Lower lobe of right lung (tissue), 2 donors: ENCODE data around the gene LARP1. TPM values are rescaled to one million over a fixed set of nuclear protein-coding genes. Genes with fewer than 3 reads are reported as not detected.
A peak's percentile ranks its signal among the peaks of the same experiment; 100 is the strongest.
"Not testable (repeated sequence)": the region's sequence is repeated elsewhere in the genome, so short reads cannot be mapped to it uniquely, and the experiment has no call there.

Experiments used
- ATAC-seq, 2 donors: fragments of 200-7000 bp; cut with Tn5 transposase; one replicate each; pipeline ENCODE4 v1.9.1; 2020 to 2022; ENCODE audit warnings: mild to moderate bottlenecking in 2 of 2, moderate library complexity in 2 of 2
- DNase-seq: peaks from one replicate; pipeline ENCODE4 v3.0.0-alpha.2; 2020
- H3K27ac ChIP-seq: fragments of 200-600 bp; one replicate; pipeline ENCODE4 v1.8.0; 2022
- H3K27me3 ChIP-seq: fragments of 200-600 bp; one replicate; pipeline ENCODE4 v1.8.0; 2022; ENCODE audit warnings: low read depth
- H3K36me3 ChIP-seq: fragments of 200-600 bp; one replicate; pipeline ENCODE4 v1.8.0; 2022; ENCODE audit warnings: mild to moderate bottlenecking
- H3K4me1 ChIP-seq: fragments of 200-600 bp; one replicate; pipeline ENCODE4 v1.8.0; 2022
- H3K4me3 ChIP-seq: fragments of 200-600 bp; one replicate; pipeline ENCODE4 v1.8.0; 2022; ENCODE audit warnings: mild to moderate bottlenecking
- H3K9me3 ChIP-seq: fragments of 200-600 bp; one replicate; pipeline ENCODE4 v1.8.0; 2022
- intact Hi-C: fragments of 100-400 bp; cut with DNase I; formaldehyde crosslinking; loops from one replicate; pipeline ENCODE4 v1.11.0; 2022
- total RNA-seq: library from RNA; stranded (reverse); fragmentation: NEBNext Ultra II Directional; extraction: Animal tissue kit (Norgen Biotek cat#: 25700); gene quantifications from one replicate; pipeline ENCODE4 v1.2.1, GENCODE V29; 2021
- TF ChIP-seq, protein P1 (sequence below): fragments of 200-600 bp; IDR thresholded peaks from one replicate; pipeline ENCODE4 v1.8.0; 2022; ENCODE audit warnings: antibody characterized with exemption, mild to moderate bottlenecking
- donor health status: DM: no; HTN: yes; CAD: no; lungs with severe emphysema.

The LARP1 gene
- total RNA-seq, 1 donor from 2014 or later = 143 TPM

- no peak for DNase-seq
- Histone ChIP-seq H3K4me3 (no peak overlapping the region), H3K27me3 (no peaks in the 10 kb centered on the region), H3K27ac (no peak overlapping the region), H3K36me3 (no peaks in the 10 kb centered on the region), H3K4me1 (no peaks in the 10 kb centered on the region), H3K9me3 (no peaks in the 10 kb centered on the region)
- TF ChIP-seq, protein P1, sequence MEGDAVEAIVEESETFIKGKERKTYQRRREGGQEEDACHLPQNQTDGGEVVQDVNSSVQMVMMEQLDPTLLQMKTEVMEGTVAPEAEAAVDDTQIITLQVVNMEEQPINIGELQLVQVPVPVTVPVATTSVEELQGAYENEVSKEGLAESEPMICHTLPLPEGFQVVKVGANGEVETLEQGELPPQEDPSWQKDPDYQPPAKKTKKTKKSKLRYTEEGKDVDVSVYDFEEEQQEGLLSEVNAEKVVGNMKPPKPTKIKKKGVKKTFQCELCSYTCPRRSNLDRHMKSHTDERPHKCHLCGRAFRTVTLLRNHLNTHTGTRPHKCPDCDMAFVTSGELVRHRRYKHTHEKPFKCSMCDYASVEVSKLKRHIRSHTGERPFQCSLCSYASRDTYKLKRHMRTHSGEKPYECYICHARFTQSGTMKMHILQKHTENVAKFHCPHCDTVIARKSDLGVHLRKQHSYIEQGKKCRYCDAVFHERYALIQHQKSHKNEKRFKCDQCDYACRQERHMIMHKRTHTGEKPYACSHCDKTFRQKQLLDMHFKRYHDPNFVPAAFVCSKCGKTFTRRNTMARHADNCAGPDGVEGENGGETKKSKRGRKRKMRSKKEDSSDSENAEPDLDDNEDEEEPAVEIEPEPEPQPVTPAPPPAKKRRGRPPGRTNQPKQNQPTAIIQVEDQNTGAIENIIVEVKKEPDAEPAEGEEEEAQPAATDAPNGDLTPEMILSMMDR = no peak
- no peak for ATAC-seq
- intact Hi-C loops = no loop called here
Observed at GRCh38 chr5:154745349-154745748, 9.8 kb upstream of the LARP1 start.

DNA sequence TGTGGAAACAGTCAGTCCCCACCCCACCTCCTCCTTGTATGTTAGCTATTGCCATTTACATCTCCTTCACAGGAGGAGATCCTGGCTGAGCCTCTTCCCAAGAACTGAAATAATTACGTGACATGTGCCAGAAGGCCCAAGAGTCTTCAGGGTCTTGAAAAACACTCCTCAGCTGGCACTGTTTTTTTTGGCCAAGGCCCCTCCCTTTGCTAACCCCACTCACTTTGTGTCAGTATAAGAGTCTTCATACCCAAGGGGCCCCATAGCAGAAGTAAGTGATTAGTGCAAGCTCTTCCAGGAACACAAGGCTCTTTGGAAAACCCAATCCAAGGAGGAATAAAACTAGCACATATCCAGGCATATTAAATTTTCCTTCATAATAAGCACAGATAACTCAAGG is 5.7 kb upstream of the LARP1 start:
- no peak overlapping the region for H3K27ac ChIP-seq
- intact Hi-C loops = no loop called here

GRCh38 chr5:154750641-154751040 is 4.5 kb upstream of the LARP1 start:
- H3K27ac ChIP-seq, H3K36me3 ChIP-seq, ATAC-seq, H3K27me3 ChIP-seq, intact Hi-C loops, H3K9me3 ChIP-seq, DNase-seq, H3K4me3 ChIP-seq: not testable (repeated sequence)
- H3K4me1 ChIP-seq = peaks cover 18% of the 10 kb centered on the region

More for the DNA sequence above, 5.7 kb upstream of the LARP1 start:
- DNase-seq (no peak), ATAC-seq (no peak)
- TF ChIP-seq, protein P1 = no peak
- no peaks in the 10 kb centered on the region for H3K36me3 ChIP-seq
- H3K9me3 ChIP-seq = no peaks in the 10 kb centered on the region
- H3K4me1 ChIP-seq = peaks cover 16% of the 10 kb centered on the region
- H3K4me3 ChIP-seq = no peak overlapping the region
- H3K27me3 ChIP-seq = no peaks in the 10 kb centered on the region

- TF ChIP-seq, protein P1 = no peak
- H3K27ac ChIP-seq = no peak overlapping the region
- no peak for DNase-seq
- intact Hi-C loops = no loop called here
- H3K27me3 ChIP-seq = no peaks in the 10 kb centered on the region
- no peak overlapping the region for H3K4me3 ChIP-seq
- no peaks in the 10 kb centered on the region for H3K9me3 ChIP-seq
- ATAC-seq = no peak
- H3K4me1 ChIP-seq = peaks cover 18% of the 10 kb centered on the region
- H3K36me3 ChIP-seq = no peaks in the 10 kb centered on the region
Observed at GRCh38 chr5:154751854-154752253, 3.3 kb upstream of the LARP1 start.

GRCh38 chr5:154753792-154754191 is 1.4 kb upstream of the LARP1 start:
- ATAC-seq = peak; percentile 20 to 41
- TF ChIP-seq, protein P1 = no peak
- Histone ChIP-seq H3K27ac (peak overlapping the region; percentile 96), H3K36me3 (no peaks in the 10 kb centered on the region), H3K27me3 (no peaks in the 10 kb centered on the region), H3K4me3 (peak overlapping the region; percentile 78), H3K4me1 (peaks cover 29% of the 10 kb centered on the region), H3K9me3 (no peaks in the 10 kb centered on the region)
- intact Hi-C loops = no loop called here
- DNase-seq = no peak

- Histone ChIP-seq H3K27me3 (no peaks in the 10 kb centered on the region), H3K4me3 (peak overlapping the region; percentile 81), H3K27ac (peak overlapping the region; percentile 96), H3K9me3 (no peaks in the 10 kb centered on the region), H3K4me1 (peaks cover 38% of the 10 kb centered on the region), H3K36me3 (no peaks in the 10 kb centered on the region)
- DNase-seq (peak; percentile 99), ATAC-seq (peak; percentile 93 to 96)
- TF ChIP-seq, protein P1 = peak; percentile 40
- intact Hi-C loops = no loop called here
Observed at GRCh38 chr5:154754460-154755360, 467 bp upstream of the LARP1 start.
